Caco-2 (cell line): ENCODE measurements around the gene DLL4. TPM values are rescaled to one million over a fixed set of nuclear protein-coding genes. Genes with fewer than 3 reads are reported as not detected.

Experiments used
- BruUV-seq: library from RNA; stranded (reverse); fragments of 400-500 nt; replicated peaks from 2 replicates; lab custom pipeline; 2021; lab: Mats Ljungman, UMichigan
- CTCF ChIA-PET: fragments of 300-600 bp; sonication (Branson Sonifier 250); formaldehyde crosslinking; loops from one replicate; lab custom pipeline; 2022; ENCODE audit warnings: antibody characterized with exemption; lab: Charles Lee
- POLR2A ChIA-PET: fragments of 300-600 bp; sonication (Branson Sonifier 250); formaldehyde crosslinking; loops from one replicate; lab custom pipeline; 2022; ENCODE audit warnings: antibody characterized with exemption; lab: Charles Lee
- DNase-seq, 2 experiments: peaks; one replicate each; pipeline versions ENCODE4 v3.0.0 to v3.0.0-alpha.2; 2020 to 2022
- H3K27me3 ChIP-seq: replicated peaks from 2 replicates; pipeline ENCODE4 v1.6.0; 2011; ENCODE audit warnings: low read length; ENCODE audit not compliant: control insufficient read depth, insufficient read depth
- H3K36me3 ChIP-seq: 2 replicates; pipeline ENCODE4 v1.5.1; 2011; ENCODE audit warnings: low read length; ENCODE audit not compliant: control insufficient read depth, insufficient read depth
- H3K4me1 ChIP-seq: fragments of 250-450 bp; sonication (Bioruptor Pico); 2 replicates; pipeline ENCODE4 v1.5.1; 2020; ENCODE audit warnings: mild to moderate bottlenecking
- H3K4me3 ChIP-seq: 2 replicates; pipeline ENCODE4 v1.5.1; 2011; ENCODE audit warnings: low read depth, mild to moderate bottlenecking, control low read depth, low read length
- H3K9me3 ChIP-seq: fragments of 250-450 bp; sonication (Bioruptor Pico); 2 replicates; pipeline ENCODE4 v1.5.1; 2020; ENCODE audit warnings: mild to moderate bottlenecking, moderate library complexity
- H3K27ac Mint-ChIP-seq: one replicate; pipeline ENCODE4 v1.8.0; 2022; ENCODE audit warnings: mixed read lengths; ENCODE audit not compliant: unreplicated experiment
- H3K27me3 Mint-ChIP-seq: one replicate; pipeline ENCODE4 v1.8.0; 2022; ENCODE audit warnings: mixed read lengths; ENCODE audit not compliant: insufficient read depth, unreplicated experiment
- H3K36me3 Mint-ChIP-seq: one replicate; pipeline ENCODE4 v1.8.0; 2022; ENCODE audit warnings: mild to moderate bottlenecking, mixed read lengths; ENCODE audit not compliant: insufficient read depth, unreplicated experiment
- H3K4me1 Mint-ChIP-seq: one replicate; pipeline ENCODE4 v1.8.0; 2022; ENCODE audit warnings: low read depth, mixed read lengths; ENCODE audit not compliant: unreplicated experiment
- H3K4me3 Mint-ChIP-seq: one replicate; pipeline ENCODE4 v1.8.0; 2022; ENCODE audit warnings: mild to moderate bottlenecking, moderate library complexity, mixed read lengths; ENCODE audit not compliant: unreplicated experiment
- H3K9me3 Mint-ChIP-seq: one replicate; pipeline ENCODE4 v1.8.0; 2022; ENCODE audit warnings: mixed read lengths; ENCODE audit not compliant: unreplicated experiment
- intact Hi-C: fragments of 100-400 bp; cut with micrococcal nuclease; formaldehyde crosslinking; loops from one replicate; pipeline ENCODE4 v1.10.0; 2022; ENCODE audit not compliant: unreplicated experiment
- total RNA-seq: library from RNA; stranded (reverse); gene quantifications from 2 replicates; pipeline ENCODE4 v1.2.3, GENCODE V29; 2022
- TF ChIP-seq, protein P1 (sequence below), 2 experiments: fragments of 200-600 bp in 1 of 2; IDR thresholded peaks; 1 replicate in 1 of 2; 2 replicates in 1 of 2; pipeline versions ENCODE4 v1.5.1 to v1.8.0; 2011 to 2022; ENCODE audit warnings: antibody characterized with exemption in 1 of 2, control low read depth in 1 of 2, inconsistent platforms in 1 of 2, low read depth in 1 of 2, low read length in 1 of 2, mild to moderate bottlenecking in 1 of 2, moderate library complexity in 1 of 2; ENCODE audit not compliant: insufficient read depth in 1 of 2, severe bottlenecking in 1 of 2, unreplicated experiment in 1 of 2

DLL4 gene
- total RNA-seq, 1 experiment from 2014 or later, result 3.4 TPM

- H3K27me3 Mint-ChIP-seq, result no peaks in the 10 kb centered on the region
- no TSS peak for BruUV-seq
- Histone ChIP-seq H3K27me3 (no peaks in the 10 kb centered on the region), H3K36me3 (no peaks in the 10 kb centered on the region), H3K4me1 (no peaks in the 10 kb centered on the region), H3K4me3 (no peak overlapping the region), H3K9me3 (no peaks in the 10 kb centered on the region)
- CTCF ChIA-PET, result interaction anchor here (2.5 kb wide), 1 partner anchor 23 kb away, joined by 6 read pairs; no protein-coding TSS in a partner anchor
- DNase-seq, result no peak
- H3K9me3 Mint-ChIP-seq, result no peaks in the 10 kb centered on the region
- intact Hi-C loops, result no loop called here
- peaks cover 11% of the 10 kb centered on the region for H3K36me3 Mint-ChIP-seq
- H3K4me1 Mint-ChIP-seq, result no peaks in the 10 kb centered on the region
- peak overlapping the region; percentile 66 for H3K27ac Mint-ChIP-seq
- POLR2A ChIA-PET, result interaction anchor here (0.5 to 1.9 kb wide), 3 partner anchors 12 to 36 kb away, joined by 3 to 6 read pairs (median 3); partner anchors contain the start of genes CHAC1 and DLL4
- TF ChIP-seq, protein P1, sequence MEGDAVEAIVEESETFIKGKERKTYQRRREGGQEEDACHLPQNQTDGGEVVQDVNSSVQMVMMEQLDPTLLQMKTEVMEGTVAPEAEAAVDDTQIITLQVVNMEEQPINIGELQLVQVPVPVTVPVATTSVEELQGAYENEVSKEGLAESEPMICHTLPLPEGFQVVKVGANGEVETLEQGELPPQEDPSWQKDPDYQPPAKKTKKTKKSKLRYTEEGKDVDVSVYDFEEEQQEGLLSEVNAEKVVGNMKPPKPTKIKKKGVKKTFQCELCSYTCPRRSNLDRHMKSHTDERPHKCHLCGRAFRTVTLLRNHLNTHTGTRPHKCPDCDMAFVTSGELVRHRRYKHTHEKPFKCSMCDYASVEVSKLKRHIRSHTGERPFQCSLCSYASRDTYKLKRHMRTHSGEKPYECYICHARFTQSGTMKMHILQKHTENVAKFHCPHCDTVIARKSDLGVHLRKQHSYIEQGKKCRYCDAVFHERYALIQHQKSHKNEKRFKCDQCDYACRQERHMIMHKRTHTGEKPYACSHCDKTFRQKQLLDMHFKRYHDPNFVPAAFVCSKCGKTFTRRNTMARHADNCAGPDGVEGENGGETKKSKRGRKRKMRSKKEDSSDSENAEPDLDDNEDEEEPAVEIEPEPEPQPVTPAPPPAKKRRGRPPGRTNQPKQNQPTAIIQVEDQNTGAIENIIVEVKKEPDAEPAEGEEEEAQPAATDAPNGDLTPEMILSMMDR (IDR thresholded peaks at IDR 0.05; ENCODE audit: insufficient read depth in 1 of 2, low read depth in 1 of 2, low read length in 1 of 2, severe bottlenecking in 1 of 2, unreplicated experiment in 1 of 2), result no peak
- no peak overlapping the region for H3K4me3 Mint-ChIP-seq
Measured at GRCh38 chr15:40964634-40965033, 35.5 kb downstream of the DLL4 start.

DNA sequence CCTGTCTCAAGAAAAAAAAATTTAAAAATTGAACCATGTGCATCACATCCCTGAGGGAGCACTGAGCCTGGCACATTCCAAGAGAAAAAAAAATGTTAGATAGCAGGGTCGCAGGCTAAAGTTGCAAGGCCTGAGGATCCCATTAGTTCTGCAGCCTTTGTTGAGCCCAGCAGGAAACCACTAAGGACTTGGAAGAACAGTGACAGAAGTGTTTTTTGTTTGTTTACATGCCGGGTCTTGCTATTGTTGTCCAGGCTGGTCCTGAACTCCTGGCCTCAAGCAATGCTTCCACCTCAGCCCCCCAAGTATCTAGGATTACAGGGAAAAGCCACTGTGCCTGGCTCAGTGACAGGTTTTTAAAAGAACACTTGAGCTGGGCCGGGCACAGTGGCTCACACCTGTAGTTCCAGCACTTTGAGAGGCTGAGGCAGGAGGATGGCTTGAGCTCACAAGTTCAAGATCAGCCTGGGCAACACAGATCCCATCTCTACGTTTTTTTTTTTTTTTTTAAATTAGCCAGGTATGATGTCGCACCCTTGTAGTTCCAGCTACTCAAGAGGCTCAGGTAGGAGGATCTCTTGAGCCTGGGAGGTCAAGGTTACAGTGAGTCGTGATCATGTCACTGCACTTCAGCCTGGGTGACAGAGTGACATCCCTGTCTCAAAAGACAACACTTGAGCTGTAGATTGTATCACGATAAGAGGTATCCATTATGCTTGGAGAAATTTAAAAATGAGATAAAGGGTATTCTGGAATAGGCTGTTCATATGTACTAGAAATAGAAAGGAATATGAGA, 39.3 kb downstream of the DLL4 start:
- no peak overlapping the region for H3K27ac Mint-ChIP-seq
- peaks cover 9% of the 10 kb centered on the region for H3K4me1 Mint-ChIP-seq
- Histone ChIP-seq H3K4me1 (0 out of 2 replicates have a peak, but pooled peaks cover 3% of the 10 kb centered on the region), H3K4me3 (no peak overlapping the region), H3K36me3 (no peaks in the 10 kb centered on the region), H3K27me3 (no peaks in the 10 kb centered on the region), H3K9me3 (no peaks in the 10 kb centered on the region)
- no TSS peak for BruUV-seq
- H3K9me3 Mint-ChIP-seq, result no peaks in the 10 kb centered on the region
- POLR2A ChIA-PET, result interaction anchor here (0.5 to 1.1 kb wide), 3 partner anchors 35 to 146 kb away, joined by 3 to 10 read pairs (median 4); no protein-coding TSS in a partner anchor
- H3K36me3 Mint-ChIP-seq, result peaks cover 8% of the 10 kb centered on the region
- CTCF ChIA-PET, result interaction anchor here (0.7 to 0.8 kb wide), 3 partner anchors 22 to 255 kb away, joined by 3 to 4 read pairs (median 4); no protein-coding TSS in a partner anchor
- no peak overlapping the region for H3K4me3 Mint-ChIP-seq
- intact Hi-C loops, result no loop called here
- no peak for DNase-seq
- TF ChIP-seq, protein P1 (IDR thresholded peaks at IDR 0.05; ENCODE audit: insufficient read depth in 1 of 2, low read depth in 1 of 2, low read length in 1 of 2, severe bottlenecking in 1 of 2, unreplicated experiment in 1 of 2), result no peak
- H3K27me3 Mint-ChIP-seq, result no peaks in the 10 kb centered on the region

DNA sequence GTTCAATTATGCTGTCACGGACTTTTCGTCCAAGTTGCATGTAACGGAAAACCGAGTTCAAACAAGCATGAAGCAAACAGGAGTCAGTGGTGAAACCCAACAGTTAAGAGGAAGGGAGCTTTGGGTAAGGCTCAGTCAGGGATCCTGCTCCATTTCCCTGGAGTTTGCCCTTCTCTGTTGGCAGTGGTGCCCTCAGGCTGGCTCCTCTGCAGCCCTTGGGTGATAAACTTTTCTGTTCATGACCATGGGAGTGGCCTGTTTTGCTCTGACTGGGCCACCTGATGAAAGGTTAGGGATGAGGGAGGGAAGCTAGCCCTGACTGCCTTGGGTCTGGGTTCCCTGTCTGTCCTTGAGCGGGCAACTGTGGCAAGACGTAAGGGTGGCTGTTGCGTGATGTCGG, 40.2 kb downstream of the DLL4 start:
- Mint-ChIP-seq H3K27ac (no peak overlapping the region), H3K4me3 (no peak overlapping the region), H3K4me1 (peaks cover 9% of the 10 kb centered on the region), H3K27me3 (no peaks in the 10 kb centered on the region), H3K9me3 (no peaks in the 10 kb centered on the region), H3K36me3 (peaks cover 12% of the 10 kb centered on the region)
- Histone ChIP-seq H3K4me1 (0 out of 2 replicates have a peak, but pooled peaks cover 3% of the 10 kb centered on the region), H3K9me3 (no peaks in the 10 kb centered on the region), H3K27me3 (no peaks in the 10 kb centered on the region), H3K4me3 (no peak overlapping the region), H3K36me3 (no peaks in the 10 kb centered on the region)
- CTCF ChIA-PET, result no interaction called here
- TF ChIP-seq, protein P1 (IDR thresholded peaks at IDR 0.05; ENCODE audit: insufficient read depth in 1 of 2, low read depth in 1 of 2, low read length in 1 of 2, severe bottlenecking in 1 of 2, unreplicated experiment in 1 of 2), result no peak
- DNase-seq, result no peak
- BruUV-seq, result no TSS peak
- POLR2A ChIA-PET, result interaction anchor here (1.1 kb wide), 1 partner anchor 49 kb away, joined by 10 read pairs; no protein-coding TSS in a partner anchor
- intact Hi-C loops, result no loop called here
